ENCODE data around the gene TTC33. TPM values are rescaled to one million over a fixed set of nuclear protein-coding genes. Genes with fewer than 3 reads are reported as not detected.
A peak's percentile ranks its signal among the peaks of the same experiment; 100 is the strongest.
"Not testable (repeated sequence)": the region's sequence is repeated elsewhere in the genome, so short reads cannot be mapped to it uniquely, and the experiment has no call there.

Gene TTC33
- total RNA-seq, 1 experiment from 2014 or later, result 12.6 TPM

DNA sequence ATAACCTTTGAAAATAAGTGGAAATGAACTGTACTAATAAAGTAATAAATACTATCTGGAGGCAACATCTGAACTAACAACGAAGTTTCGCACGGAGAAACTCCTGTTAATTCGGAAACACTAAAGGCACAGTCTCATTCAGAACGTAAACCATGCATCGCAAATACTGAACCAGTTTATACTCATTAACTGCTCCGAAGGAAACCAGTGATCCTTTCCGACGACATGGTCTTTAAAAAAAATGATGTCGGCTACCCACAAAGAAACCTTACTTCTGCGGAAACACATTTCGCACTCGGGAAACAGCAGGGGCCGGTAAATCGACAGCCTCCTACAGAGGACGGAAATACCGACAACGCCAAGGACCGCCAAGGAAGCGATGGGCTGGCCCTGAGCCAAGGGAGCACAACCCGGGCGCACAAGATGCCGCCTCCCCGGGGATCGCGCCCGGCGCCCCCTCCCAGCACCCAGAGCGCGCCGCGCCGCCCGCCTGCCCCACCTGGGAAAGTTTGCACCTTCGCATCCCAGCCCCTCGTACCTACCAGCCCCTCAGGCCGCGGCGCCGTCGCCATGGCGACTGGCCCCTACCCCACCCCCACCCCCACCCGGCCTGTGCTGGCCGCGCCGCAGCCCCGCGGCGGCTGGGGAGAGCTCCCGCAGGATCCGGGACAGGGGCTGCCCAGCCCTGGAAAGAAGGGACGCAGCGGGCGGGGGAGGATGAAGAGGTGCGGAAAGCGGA, 41.7 kb upstream of the TTC33 start:
- H3K27me3 ChIP-seq (ENCODE audit: control insufficient read depth, insufficient read depth, low read length), result no peaks in the 10 kb centered on the region
- peak; percentile 85 for ATAC-seq
- peaks cover 17% of the 10 kb centered on the region for H3K4me1 ChIP-seq (ENCODE audit: control insufficient read depth, insufficient read depth, low read length)
- no TSS peak for BruUV-seq (replicated peaks)
- H3K36me3 ChIP-seq (ENCODE audit: control insufficient read depth, insufficient read depth, low read length), result peaks cover 3% of the 10 kb centered on the region; the same call in 1 of the 2 replicates
- ChIA-PET POLR2A (interaction anchor here (0.7 kb wide), 1 partner anchor 51 kb away, joined by 13 read pairs; no protein-coding TSS in a partner anchor), CTCF (no interaction called here)
- no peaks in the 10 kb centered on the region for H3K9me3 ChIP-seq (ENCODE audit: control insufficient read depth, insufficient read depth, low read depth, low read length)
- H3K27ac ChIP-seq (ENCODE audit: low read length), result peak overlapping the region; percentile 94
- peak; percentile 32 for DNase-seq (ENCODE audit: low read depth, low spot score)
- TF ChIP-seq TCF7L2 (IDR thresholded peaks at IDR 0.05; ENCODE audit: low read depth, low read length), result no peak
- peak; percentile 57; the same call in 1 of the 2 replicates for TF ChIP-seq SIN3A (IDR thresholded peaks at IDR 0.05; ENCODE audit: borderline replicate concordance, insufficient read depth, low read depth, low read length)
- peak overlapping the region; percentile 94 to 96 for H3K4me3 ChIP-seq (ENCODE audit: low read depth in 2 of 2, low read length in 2 of 2)
- in situ Hi-C loops (cut with HindIII; ENCODE audit: low pct_unique_long_range_greater_than_20kb, low sequenced_read_pairs) (no loop called here), intact Hi-C loops (cut with micrococcal nuclease; ENCODE audit: unreplicated experiment) (no loop called here)

DNA sequence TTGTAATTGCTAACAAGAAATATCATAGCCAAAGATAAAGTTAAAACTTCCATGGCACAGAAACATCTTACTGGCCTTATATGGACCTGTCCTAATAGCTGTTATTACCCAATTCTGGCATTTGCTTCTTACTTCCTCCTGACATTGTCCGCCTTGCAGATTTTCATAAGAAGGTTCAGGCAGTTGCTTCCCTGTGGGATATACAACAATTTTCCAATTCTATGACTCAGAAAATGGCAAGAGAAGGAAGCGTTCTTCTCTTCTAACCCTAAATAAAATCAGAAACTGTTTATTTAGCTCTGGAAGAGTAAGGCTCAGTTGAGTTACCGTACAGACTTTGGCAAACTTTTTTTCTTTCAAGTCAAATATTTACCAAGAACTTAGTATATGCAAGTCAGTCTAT, 40.7 kb upstream of the TTC33 start:
- ATAC-seq, result no peak
- TF ChIP-seq, protein P1, sequence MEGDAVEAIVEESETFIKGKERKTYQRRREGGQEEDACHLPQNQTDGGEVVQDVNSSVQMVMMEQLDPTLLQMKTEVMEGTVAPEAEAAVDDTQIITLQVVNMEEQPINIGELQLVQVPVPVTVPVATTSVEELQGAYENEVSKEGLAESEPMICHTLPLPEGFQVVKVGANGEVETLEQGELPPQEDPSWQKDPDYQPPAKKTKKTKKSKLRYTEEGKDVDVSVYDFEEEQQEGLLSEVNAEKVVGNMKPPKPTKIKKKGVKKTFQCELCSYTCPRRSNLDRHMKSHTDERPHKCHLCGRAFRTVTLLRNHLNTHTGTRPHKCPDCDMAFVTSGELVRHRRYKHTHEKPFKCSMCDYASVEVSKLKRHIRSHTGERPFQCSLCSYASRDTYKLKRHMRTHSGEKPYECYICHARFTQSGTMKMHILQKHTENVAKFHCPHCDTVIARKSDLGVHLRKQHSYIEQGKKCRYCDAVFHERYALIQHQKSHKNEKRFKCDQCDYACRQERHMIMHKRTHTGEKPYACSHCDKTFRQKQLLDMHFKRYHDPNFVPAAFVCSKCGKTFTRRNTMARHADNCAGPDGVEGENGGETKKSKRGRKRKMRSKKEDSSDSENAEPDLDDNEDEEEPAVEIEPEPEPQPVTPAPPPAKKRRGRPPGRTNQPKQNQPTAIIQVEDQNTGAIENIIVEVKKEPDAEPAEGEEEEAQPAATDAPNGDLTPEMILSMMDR (IDR thresholded peaks at IDR 0.05), result no peak
- TF ChIP-seq, protein P2, sequence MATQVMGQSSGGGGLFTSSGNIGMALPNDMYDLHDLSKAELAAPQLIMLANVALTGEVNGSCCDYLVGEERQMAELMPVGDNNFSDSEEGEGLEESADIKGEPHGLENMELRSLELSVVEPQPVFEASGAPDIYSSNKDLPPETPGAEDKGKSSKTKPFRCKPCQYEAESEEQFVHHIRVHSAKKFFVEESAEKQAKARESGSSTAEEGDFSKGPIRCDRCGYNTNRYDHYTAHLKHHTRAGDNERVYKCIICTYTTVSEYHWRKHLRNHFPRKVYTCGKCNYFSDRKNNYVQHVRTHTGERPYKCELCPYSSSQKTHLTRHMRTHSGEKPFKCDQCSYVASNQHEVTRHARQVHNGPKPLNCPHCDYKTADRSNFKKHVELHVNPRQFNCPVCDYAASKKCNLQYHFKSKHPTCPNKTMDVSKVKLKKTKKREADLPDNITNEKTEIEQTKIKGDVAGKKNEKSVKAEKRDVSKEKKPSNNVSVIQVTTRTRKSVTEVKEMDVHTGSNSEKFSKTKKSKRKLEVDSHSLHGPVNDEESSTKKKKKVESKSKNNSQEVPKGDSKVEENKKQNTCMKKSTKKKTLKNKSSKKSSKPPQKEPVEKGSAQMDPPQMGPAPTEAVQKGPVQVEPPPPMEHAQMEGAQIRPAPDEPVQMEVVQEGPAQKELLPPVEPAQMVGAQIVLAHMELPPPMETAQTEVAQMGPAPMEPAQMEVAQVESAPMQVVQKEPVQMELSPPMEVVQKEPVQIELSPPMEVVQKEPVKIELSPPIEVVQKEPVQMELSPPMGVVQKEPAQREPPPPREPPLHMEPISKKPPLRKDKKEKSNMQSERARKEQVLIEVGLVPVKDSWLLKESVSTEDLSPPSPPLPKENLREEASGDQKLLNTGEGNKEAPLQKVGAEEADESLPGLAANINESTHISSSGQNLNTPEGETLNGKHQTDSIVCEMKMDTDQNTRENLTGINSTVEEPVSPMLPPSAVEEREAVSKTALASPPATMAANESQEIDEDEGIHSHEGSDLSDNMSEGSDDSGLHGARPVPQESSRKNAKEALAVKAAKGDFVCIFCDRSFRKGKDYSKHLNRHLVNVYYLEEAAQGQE (IDR thresholded peaks at IDR 0.05; ENCODE audit: insufficient read depth in 1 of 2, low read depth in 2 of 2, low read length in 1 of 2), result no peak
- TF ChIP-seq SIN3A (IDR thresholded peaks at IDR 0.05; ENCODE audit: borderline replicate concordance, insufficient read depth, low read depth, low read length) (no peak), POLR2AphosphoS5 (IDR thresholded peaks at IDR 0.05; ENCODE audit: low read depth, low read length) (no peak), TCF7L2 (IDR thresholded peaks at IDR 0.05; ENCODE audit: low read depth, low read length) (no peak)
- in situ Hi-C loops (cut with HindIII; ENCODE audit: low pct_unique_long_range_greater_than_20kb, low sequenced_read_pairs), result no loop called here
- H3K4me1 ChIP-seq (ENCODE audit: control insufficient read depth, insufficient read depth, low read length), result peaks cover 22% of the 10 kb centered on the region
- intact Hi-C loops (cut with micrococcal nuclease; ENCODE audit: unreplicated experiment), result no loop called here
- H3K27me3 ChIP-seq (ENCODE audit: control insufficient read depth, insufficient read depth, low read length), result no peaks in the 10 kb centered on the region
- ChIA-PET CTCF (no interaction called here), POLR2A (no interaction called here)
- peaks cover 3% of the 10 kb centered on the region; the same call in 1 of the 2 replicates for H3K36me3 ChIP-seq (ENCODE audit: control insufficient read depth, insufficient read depth, low read length)
- no peak for DNase-seq (ENCODE audit: low read depth, low spot score)
- TSS peak; percentile 67 for BruUV-seq (replicated peaks)
- H3K9me3 ChIP-seq (ENCODE audit: control insufficient read depth, insufficient read depth, low read depth, low read length), result no peaks in the 10 kb centered on the region
- H3K27ac ChIP-seq (ENCODE audit: low read length), result peak overlapping the region; percentile 94
- H3K4me3 ChIP-seq (ENCODE audit: low read depth in 2 of 2, low read length in 2 of 2), result peak overlapping the region; percentile 94 to 96

DNA sequence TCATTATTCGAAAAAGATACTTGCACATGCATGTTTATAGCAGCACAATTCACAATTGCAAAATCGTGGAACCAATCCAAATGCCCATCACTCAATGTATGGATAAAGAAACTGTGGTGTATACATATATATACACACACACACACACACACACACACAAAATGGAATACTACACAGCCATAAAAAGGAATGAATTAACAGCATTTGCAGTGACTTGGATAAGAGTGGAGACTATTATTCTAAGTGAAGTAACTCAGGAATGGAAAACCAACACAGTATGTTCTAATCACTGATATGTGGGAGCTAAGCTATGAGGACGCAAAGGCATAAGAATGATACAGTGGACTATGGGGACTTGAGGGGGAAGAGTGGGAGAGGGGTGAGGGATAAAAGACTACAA, 39.1 kb upstream of the TTC33 start:
- BruUV-seq (replicated peaks); DNase-seq (ENCODE audit: low read depth, low spot score); H3K36me3 ChIP-seq (ENCODE audit: control insufficient read depth, insufficient read depth, low read length); CTCF ChIA-PET; H3K9me3 ChIP-seq (ENCODE audit: control insufficient read depth, insufficient read depth, low read depth, low read length); H3K27ac ChIP-seq (ENCODE audit: low read length); H3K4me3 ChIP-seq (ENCODE audit: low read depth in 2 of 2, low read length in 2 of 2); ATAC-seq; intact Hi-C loops (cut with micrococcal nuclease; ENCODE audit: unreplicated experiment); in situ Hi-C loops (cut with HindIII; ENCODE audit: low pct_unique_long_range_greater_than_20kb, low sequenced_read_pairs); POLR2A ChIA-PET; H3K27me3 ChIP-seq (ENCODE audit: control insufficient read depth, insufficient read depth, low read length): not testable (repeated sequence)
- H3K4me1 ChIP-seq (ENCODE audit: control insufficient read depth, insufficient read depth, low read length), result peaks cover 27% of the 10 kb centered on the region

DNA sequence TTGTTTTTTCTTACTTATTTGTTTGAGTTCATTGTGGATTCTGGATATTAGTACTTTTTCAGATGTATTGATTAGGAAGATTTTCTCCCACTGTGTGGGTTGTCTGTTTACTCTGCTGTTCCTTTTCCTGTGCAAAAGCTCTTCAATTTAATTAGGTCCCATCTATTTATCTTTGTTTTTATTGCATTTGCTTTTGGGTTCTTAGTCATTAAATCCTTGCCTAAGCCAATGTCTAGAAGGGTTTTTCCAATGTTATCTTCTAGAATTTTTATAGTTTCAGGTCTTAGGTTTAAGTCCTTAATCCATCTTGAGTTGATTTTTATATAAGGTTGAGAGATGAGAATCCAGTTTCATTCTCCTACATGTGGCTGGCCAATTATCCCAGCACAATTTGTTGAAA, 38.6 kb upstream of the TTC33 start:
- POLR2A ChIA-PET; H3K9me3 ChIP-seq (ENCODE audit: control insufficient read depth, insufficient read depth, low read depth, low read length); H3K4me3 ChIP-seq (ENCODE audit: low read depth in 2 of 2, low read length in 2 of 2); BruUV-seq (replicated peaks); intact Hi-C loops (cut with micrococcal nuclease; ENCODE audit: unreplicated experiment); in situ Hi-C loops (cut with HindIII; ENCODE audit: low pct_unique_long_range_greater_than_20kb, low sequenced_read_pairs); H3K27me3 ChIP-seq (ENCODE audit: control insufficient read depth, insufficient read depth, low read length); H3K36me3 ChIP-seq (ENCODE audit: control insufficient read depth, insufficient read depth, low read length); DNase-seq (ENCODE audit: low read depth, low spot score); CTCF ChIA-PET; H3K27ac ChIP-seq (ENCODE audit: low read length); ATAC-seq: not testable (repeated sequence)
- peaks cover 22% of the 10 kb centered on the region for H3K4me1 ChIP-seq (ENCODE audit: control insufficient read depth, insufficient read depth, low read length)

DNA sequence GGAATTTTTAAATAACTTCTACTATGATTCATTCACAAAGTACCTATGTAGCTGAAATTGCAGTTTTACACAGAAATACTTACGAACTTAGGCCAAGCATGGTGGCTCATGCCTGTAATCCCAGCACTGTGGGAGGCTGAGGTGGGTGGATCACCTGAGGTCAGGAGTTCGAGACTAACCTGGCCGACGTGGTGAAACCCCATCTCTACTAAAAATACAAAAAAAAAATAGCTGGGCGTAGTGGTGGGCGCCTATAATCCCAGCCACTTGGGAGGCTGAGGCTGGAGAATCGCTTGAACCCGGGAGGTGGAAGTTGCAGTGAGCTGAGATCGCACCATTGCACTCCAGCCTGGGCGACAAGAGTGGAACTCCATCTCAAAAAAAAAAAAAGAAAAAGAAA, 36.9 kb upstream of the TTC33 start:
- H3K36me3 ChIP-seq (ENCODE audit: control insufficient read depth, insufficient read depth, low read length); H3K9me3 ChIP-seq (ENCODE audit: control insufficient read depth, insufficient read depth, low read depth, low read length); H3K27me3 ChIP-seq (ENCODE audit: control insufficient read depth, insufficient read depth, low read length); POLR2A ChIA-PET; intact Hi-C loops (cut with micrococcal nuclease; ENCODE audit: unreplicated experiment); H3K4me3 ChIP-seq (ENCODE audit: low read depth in 2 of 2, low read length in 2 of 2); DNase-seq (ENCODE audit: low read depth, low spot score); BruUV-seq (replicated peaks); CTCF ChIA-PET; H3K27ac ChIP-seq (ENCODE audit: low read length); ATAC-seq; in situ Hi-C loops (cut with HindIII; ENCODE audit: low pct_unique_long_range_greater_than_20kb, low sequenced_read_pairs): not testable (repeated sequence)
- peaks cover 18% of the 10 kb centered on the region for H3K4me1 ChIP-seq (ENCODE audit: control insufficient read depth, insufficient read depth, low read length)
